ENCODE measurements around the gene TPCN2. TPM values are rescaled to one million over a fixed set of nuclear protein-coding genes. Genes with fewer than 3 reads are reported as not detected.

Gene TPCN2
- total RNA-seq, 3 donors from 2014 or later (not counting 1 experiment from before 2014, with no cell fraction given) = 14.9 to 18.3 (median 18.2) TPM

DNA sequence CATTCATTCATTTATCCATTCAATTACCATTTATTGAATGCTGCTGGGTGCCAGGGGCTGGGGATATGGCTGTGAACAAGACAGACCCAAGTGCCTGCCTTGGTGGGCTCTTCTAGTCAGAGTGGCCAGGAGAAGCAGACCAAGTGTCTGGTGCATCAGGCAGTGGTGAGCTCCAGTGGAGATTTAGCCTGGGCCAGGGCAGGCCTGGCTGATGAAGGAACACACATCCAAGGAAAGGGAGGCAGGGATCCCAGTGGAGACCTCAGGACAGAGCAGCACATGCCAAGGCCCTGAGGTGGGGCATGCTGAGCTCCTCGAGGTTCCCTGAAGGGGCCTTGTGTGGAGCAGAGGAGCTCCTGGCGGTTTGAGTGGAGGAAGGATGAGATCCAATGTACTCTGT is 60.4 kb downstream of the TPCN2 start:
- Mint-ChIP-seq H3K4me1 (no peaks in the 10 kb centered on the region), H3K27me3 (ENCODE audit: low read depth in 2 of 2) (peaks cover 0 to 7% of the 10 kb centered on the region in 2 donors), H3K9me3 (peaks cover 0 to 6% of the 10 kb centered on the region in 2 donors), H3K4me3 (no peak overlapping the region), H3K27ac (no peak overlapping the region), H3K36me3 (no peaks in the 10 kb centered on the region)
- Histone ChIP-seq H3K4me3 (ENCODE audit: low read length) (no peak overlapping the region), H3K9me3 (ENCODE audit: control insufficient read depth, insufficient read depth, low read length) (no peaks in the 10 kb centered on the region), H3K36me3 (ENCODE audit: control insufficient read depth, insufficient read depth, low read length) (no peaks in the 10 kb centered on the region), H3K4me1 (ENCODE audit: control insufficient read depth, insufficient read depth, low read length) (no peaks in the 10 kb centered on the region), H3K27me3 (ENCODE audit: control insufficient read depth, insufficient read depth, low read length) (no peaks in the 10 kb centered on the region), H3K27ac (ENCODE audit: low read length) (no peak overlapping the region)
- ATAC-seq (no peak), DNase-seq (no peak)
- TF ChIP-seq, protein P1, sequence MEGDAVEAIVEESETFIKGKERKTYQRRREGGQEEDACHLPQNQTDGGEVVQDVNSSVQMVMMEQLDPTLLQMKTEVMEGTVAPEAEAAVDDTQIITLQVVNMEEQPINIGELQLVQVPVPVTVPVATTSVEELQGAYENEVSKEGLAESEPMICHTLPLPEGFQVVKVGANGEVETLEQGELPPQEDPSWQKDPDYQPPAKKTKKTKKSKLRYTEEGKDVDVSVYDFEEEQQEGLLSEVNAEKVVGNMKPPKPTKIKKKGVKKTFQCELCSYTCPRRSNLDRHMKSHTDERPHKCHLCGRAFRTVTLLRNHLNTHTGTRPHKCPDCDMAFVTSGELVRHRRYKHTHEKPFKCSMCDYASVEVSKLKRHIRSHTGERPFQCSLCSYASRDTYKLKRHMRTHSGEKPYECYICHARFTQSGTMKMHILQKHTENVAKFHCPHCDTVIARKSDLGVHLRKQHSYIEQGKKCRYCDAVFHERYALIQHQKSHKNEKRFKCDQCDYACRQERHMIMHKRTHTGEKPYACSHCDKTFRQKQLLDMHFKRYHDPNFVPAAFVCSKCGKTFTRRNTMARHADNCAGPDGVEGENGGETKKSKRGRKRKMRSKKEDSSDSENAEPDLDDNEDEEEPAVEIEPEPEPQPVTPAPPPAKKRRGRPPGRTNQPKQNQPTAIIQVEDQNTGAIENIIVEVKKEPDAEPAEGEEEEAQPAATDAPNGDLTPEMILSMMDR (IDR thresholded peaks at IDR 0.05) = no peak
- intact Hi-C loops (cut with micrococcal nuclease) = no loop called here
- 88% methylated on average over 2 of the region's 2 CpGs for WGBS (ENCODE audit: insufficient coverage)

DNA sequence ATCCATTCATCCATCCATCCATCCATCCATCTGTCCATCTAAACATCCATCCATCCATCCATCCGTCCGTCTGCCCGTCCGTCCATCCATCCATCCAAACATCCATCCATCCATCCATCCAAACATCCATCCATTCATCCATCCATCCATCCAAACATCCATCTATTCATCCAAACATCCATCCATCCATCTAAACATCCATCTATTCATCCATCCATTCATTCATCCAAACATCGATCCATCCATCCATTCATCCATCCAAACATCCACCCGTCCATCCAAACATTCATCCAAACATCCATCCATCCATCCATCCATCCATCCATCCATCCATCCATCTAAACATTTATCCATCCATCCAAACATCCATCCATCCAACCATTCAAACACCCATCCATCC is 61.7 kb downstream of the TPCN2 start:
- Mint-ChIP-seq H3K4me1 (no peaks in the 10 kb centered on the region), H3K27me3 (ENCODE audit: low read depth in 2 of 2) (peaks cover 0 to 7% of the 10 kb centered on the region in 2 donors), H3K9me3 (peaks cover 0 to 6% of the 10 kb centered on the region in 2 donors), H3K27ac (no peak overlapping the region), H3K36me3 (no peaks in the 10 kb centered on the region), H3K4me3 (no peak overlapping the region)
- no peak for DNase-seq
- Histone ChIP-seq H3K4me3 (ENCODE audit: low read length) (no peak overlapping the region), H3K27ac (ENCODE audit: low read length) (no peak overlapping the region), H3K27me3 (ENCODE audit: control insufficient read depth, insufficient read depth, low read length) (no peaks in the 10 kb centered on the region), H3K4me1 (ENCODE audit: control insufficient read depth, insufficient read depth, low read length) (no peaks in the 10 kb centered on the region), H3K36me3 (ENCODE audit: control insufficient read depth, insufficient read depth, low read length) (no peaks in the 10 kb centered on the region), H3K9me3 (ENCODE audit: control insufficient read depth, insufficient read depth, low read length) (no peaks in the 10 kb centered on the region)
- ATAC-seq = no peak
- TF ChIP-seq, protein P1 (IDR thresholded peaks at IDR 0.05) = no peak
- 97% methylated on average over 6 of the region's 6 CpGs for WGBS (ENCODE audit: insufficient coverage)
- intact Hi-C loops (cut with micrococcal nuclease) = no loop called here

DNA sequence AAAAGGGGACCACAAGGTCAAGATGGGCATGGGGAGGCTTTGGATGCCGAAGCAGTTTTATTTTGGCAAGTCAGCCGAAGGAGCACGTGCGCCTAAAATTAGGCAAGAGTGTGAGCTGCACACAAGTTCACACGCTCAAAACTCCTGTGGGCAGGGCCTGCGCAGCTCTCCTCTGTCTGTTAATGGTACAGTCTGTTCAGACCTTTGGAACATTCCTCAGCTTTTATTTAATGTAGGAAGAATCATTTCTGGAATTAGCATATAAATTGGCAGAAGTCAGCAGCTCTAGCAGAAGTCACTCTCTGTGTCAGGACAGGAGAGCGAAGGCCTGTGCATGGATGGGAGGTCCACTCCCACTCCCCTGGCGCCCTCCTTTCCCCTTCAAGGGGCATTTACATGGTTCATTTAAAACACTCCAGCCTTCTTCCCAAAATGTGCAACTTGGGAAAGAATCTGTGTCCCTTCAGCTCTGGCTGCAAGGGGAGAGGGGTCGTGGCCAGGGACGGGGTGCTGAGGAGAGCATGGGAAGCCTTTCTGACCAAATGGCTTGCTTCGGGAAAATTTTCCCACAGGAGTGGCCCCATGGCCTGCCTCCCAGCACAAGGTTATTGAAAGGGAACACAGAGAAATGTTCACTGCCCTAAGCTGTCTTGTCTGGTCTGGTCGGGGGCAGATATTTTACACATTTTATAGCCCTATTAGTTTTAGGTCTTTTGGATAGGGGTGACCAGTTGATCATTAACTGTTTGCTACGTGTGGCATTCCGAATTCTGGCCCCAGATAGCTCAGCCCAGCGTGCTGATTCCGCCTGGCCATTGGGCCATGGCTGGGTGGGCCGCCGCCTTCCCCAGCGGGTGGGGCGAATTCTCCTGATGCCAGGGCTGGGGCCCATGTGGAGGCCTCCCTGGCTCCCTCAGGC is 63.2 kb downstream of the TPCN2 start:
- DNase-seq (no peak), ATAC-seq (no peak)
- H3K36me3 Mint-ChIP-seq = no peaks in the 10 kb centered on the region
- Histone ChIP-seq H3K27me3 (ENCODE audit: control insufficient read depth, insufficient read depth, low read length) (no peaks in the 10 kb centered on the region), H3K4me3 (ENCODE audit: low read length) (no peak overlapping the region), H3K4me1 (ENCODE audit: control insufficient read depth, insufficient read depth, low read length) (no peaks in the 10 kb centered on the region), H3K9me3 (ENCODE audit: control insufficient read depth, insufficient read depth, low read length) (no peaks in the 10 kb centered on the region), H3K36me3 (ENCODE audit: control insufficient read depth, insufficient read depth, low read length) (no peaks in the 10 kb centered on the region), H3K27ac (ENCODE audit: low read length) (no peak overlapping the region)
- peaks cover 0 to 7% of the 10 kb centered on the region in 2 donors for H3K27me3 Mint-ChIP-seq (ENCODE audit: low read depth in 2 of 2)
- H3K4me3 Mint-ChIP-seq = no peak overlapping the region
- 93% methylated on average over 20 of the region's 20 CpGs for WGBS (ENCODE audit: insufficient coverage)
- no peak overlapping the region for H3K27ac Mint-ChIP-seq
- H3K4me1 Mint-ChIP-seq = no peaks in the 10 kb centered on the region
- TF ChIP-seq, protein P1 (IDR thresholded peaks at IDR 0.05) = no peak
- peaks cover 0 to 6% of the 10 kb centered on the region in 2 donors for H3K9me3 Mint-ChIP-seq
- intact Hi-C loops (cut with micrococcal nuclease) = no loop called here

Data from natural killer cell (primary cell).